Measurements from ENCODE around the gene FSD1L. TPM values are rescaled to one million over a fixed set of nuclear protein-coding genes. Genes with fewer than 3 reads are reported as not detected.

FSD1L gene
- total RNA-seq, 1 experiment from 2014 or later: 3.4 TPM

DNA sequence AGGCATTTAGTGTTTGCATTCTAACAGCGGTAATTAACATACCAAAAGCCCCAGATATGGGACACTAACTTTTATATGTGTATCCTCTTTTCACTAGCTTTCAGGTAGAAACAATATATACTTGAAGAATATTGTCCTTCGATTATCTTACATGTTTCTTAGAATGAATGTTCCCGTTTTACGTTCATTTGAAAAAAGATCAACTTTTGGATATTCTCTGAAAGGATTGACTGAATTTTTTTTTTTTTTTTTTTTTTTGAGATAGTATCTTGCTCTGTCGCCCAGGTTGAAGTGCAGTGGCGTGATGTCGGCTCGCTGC lies 32.2 kb upstream of the FSD1L start:
- Mint-ChIP-seq H3K27ac (ENCODE audit: unreplicated experiment) (no peak overlapping the region), H3K4me3 (ENCODE audit: low read depth, unreplicated experiment) (no peak overlapping the region), H3K27me3 (ENCODE audit: unreplicated experiment) (no peaks in the 10 kb centered on the region), H3K9me3 (ENCODE audit: low read depth, unreplicated experiment) (no peaks in the 10 kb centered on the region), H3K4me1 (ENCODE audit: low read depth, unreplicated experiment) (no peaks in the 10 kb centered on the region), H3K36me3 (ENCODE audit: insufficient read depth, unreplicated experiment) (no peaks in the 10 kb centered on the region)
- intact Hi-C loops (cut with micrococcal nuclease; ENCODE audit: unreplicated experiment): loop anchor here (1.0 to 5.0 kb wide), 4 partner anchors 256 to 634 kb away; partner anchors contain the start of gene ABCA1
- no peak for DNase-seq
- TF ChIP-seq CTCF (IDR thresholded peaks at IDR 0.05; ENCODE audit: unreplicated experiment): no peak
- CTCF ChIA-PET: no interaction called here
- BruUV-seq (replicated peaks): no TSS peak

DNA sequence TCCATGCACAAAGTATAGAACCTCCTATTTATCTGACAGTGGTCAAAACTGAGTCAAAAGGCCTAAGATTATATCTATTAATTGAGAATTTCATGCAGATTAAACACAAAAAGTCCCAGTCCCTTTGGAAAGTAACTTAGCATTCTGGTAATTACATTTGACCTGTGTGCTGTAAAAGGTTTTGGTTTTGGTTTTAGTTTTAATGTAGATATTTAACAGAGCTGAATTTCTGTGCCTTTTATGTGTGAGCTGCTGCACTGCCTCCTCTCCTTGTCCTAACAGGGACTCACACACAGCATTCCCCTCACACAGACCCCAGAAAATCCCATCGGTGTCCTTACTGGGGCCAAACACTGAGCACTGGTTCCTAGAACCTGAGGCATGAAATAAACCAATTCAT lies 31.0 kb upstream of the FSD1L start:
- no TSS peak for BruUV-seq (replicated peaks)

DNA sequence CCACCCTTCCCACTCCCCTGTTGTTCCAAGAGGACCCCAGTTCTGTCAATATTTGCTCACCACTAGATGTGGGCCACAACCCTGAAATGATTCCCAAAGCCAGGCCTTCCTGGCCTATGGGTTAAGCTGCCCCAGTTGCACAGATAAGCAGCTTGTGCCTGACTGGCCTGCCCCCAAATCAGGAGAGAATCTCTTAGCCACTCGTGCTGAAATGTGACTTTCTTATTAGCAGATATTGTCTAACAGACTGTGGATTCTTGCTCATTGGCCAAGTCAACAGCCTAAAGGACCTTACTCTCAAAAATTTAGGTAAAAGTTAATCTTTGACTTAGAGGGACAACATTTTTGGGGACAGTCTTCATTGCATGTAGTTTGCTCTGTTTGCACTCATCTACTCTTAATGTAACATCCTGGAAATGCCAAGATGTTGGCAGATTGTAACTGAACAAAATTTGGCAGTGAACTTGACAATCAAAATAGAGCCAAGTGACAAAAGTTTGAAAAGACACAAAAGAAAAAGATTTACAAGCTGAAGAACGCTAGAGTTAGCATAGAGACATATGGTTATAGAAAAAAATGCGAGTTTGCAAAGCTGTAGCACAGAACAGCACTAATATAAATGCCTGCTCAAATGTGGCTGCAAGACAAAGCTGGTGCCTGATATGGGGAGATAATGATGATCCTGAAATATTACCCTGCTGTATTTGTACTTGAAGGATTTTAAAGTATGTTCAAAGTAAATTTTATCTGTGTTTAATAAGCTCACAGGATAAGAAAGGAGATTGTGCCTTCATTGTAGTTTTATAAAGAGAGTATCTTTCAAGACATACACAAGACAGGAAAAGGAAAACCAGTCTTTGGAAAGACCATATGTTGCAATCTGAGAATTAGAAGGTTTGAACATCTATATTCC lies 29.0 kb upstream of the FSD1L start:
- BruUV-seq (replicated peaks): no TSS peak
- Mint-ChIP-seq H3K36me3 (ENCODE audit: insufficient read depth, unreplicated experiment) (no peaks in the 10 kb centered on the region), H3K4me3 (ENCODE audit: low read depth, unreplicated experiment) (no peak overlapping the region), H3K9me3 (ENCODE audit: low read depth, unreplicated experiment) (no peaks in the 10 kb centered on the region), H3K27ac (ENCODE audit: unreplicated experiment) (no peak overlapping the region), H3K27me3 (ENCODE audit: unreplicated experiment) (no peaks in the 10 kb centered on the region), H3K4me1 (ENCODE audit: low read depth, unreplicated experiment) (no peaks in the 10 kb centered on the region)
- no peak for TF ChIP-seq CTCF (IDR thresholded peaks at IDR 0.05; ENCODE audit: unreplicated experiment)
- CTCF ChIA-PET: interaction anchor here (0.6 kb wide), 1 partner anchor 549 kb away, joined by 6 read pairs; no protein-coding TSS in a partner anchor
- DNase-seq: no peak
- intact Hi-C loops (cut with micrococcal nuclease; ENCODE audit: unreplicated experiment): loop anchor here (5.0 kb wide), 2 partner anchors 492 to 557 kb away; partner anchors contain the start of gene ABCA1

More for the DNA sequence above, 31.0 kb upstream of the FSD1L start:
- intact Hi-C loops (cut with micrococcal nuclease; ENCODE audit: unreplicated experiment): loop anchor here (5.0 kb wide), 2 partner anchors 490 to 555 kb away; partner anchors contain the start of gene ABCA1
- no peak overlapping the region for H3K4me3 Mint-ChIP-seq (ENCODE audit: low read depth, unreplicated experiment)
- H3K27me3 Mint-ChIP-seq (ENCODE audit: unreplicated experiment): no peaks in the 10 kb centered on the region
- no peak overlapping the region for H3K27ac Mint-ChIP-seq (ENCODE audit: unreplicated experiment)
- no peaks in the 10 kb centered on the region for H3K4me1 Mint-ChIP-seq (ENCODE audit: low read depth, unreplicated experiment)
- no peaks in the 10 kb centered on the region for H3K9me3 Mint-ChIP-seq (ENCODE audit: low read depth, unreplicated experiment)
- no peak for DNase-seq
- CTCF ChIA-PET: no interaction called here
- H3K36me3 Mint-ChIP-seq (ENCODE audit: insufficient read depth, unreplicated experiment): no peaks in the 10 kb centered on the region
- TF ChIP-seq CTCF (IDR thresholded peaks at IDR 0.05; ENCODE audit: unreplicated experiment): no peak

GRCh38 chr9:105419816-105420597 lies 27.8 kb upstream of the FSD1L start:
- Mint-ChIP-seq H3K4me3 (ENCODE audit: low read depth, unreplicated experiment) (no peak overlapping the region), H3K4me1 (ENCODE audit: low read depth, unreplicated experiment) (no peaks in the 10 kb centered on the region), H3K9me3 (ENCODE audit: low read depth, unreplicated experiment) (no peaks in the 10 kb centered on the region), H3K36me3 (ENCODE audit: insufficient read depth, unreplicated experiment) (no peaks in the 10 kb centered on the region), H3K27me3 (ENCODE audit: unreplicated experiment) (no peaks in the 10 kb centered on the region), H3K27ac (ENCODE audit: unreplicated experiment) (no peak overlapping the region)
- intact Hi-C loops (cut with micrococcal nuclease; ENCODE audit: unreplicated experiment): loop anchor here (5.0 to 10.0 kb wide), 3 partner anchors 295 to 558 kb away; partner anchors contain the start of gene ABCA1
- no peak for DNase-seq
- CTCF ChIA-PET: no interaction called here
- BruUV-seq (replicated peaks): no TSS peak
- TF ChIP-seq CTCF (IDR thresholded peaks at IDR 0.05; ENCODE audit: unreplicated experiment): no peak

Measured in Calu3 (cell line).